ENCODE measurements around the gene SSBP3.

Gene SSBP3

GRCh38 chr1:54350360-54350759 is 55.8 kb downstream of the SSBP3 start:
- TF ChIP-seq CTCF (IDR thresholded peaks at IDR 0.05; ENCODE audit: insufficient read depth, low read length) = no peak
- TF ChIP-seq, protein P1, sequence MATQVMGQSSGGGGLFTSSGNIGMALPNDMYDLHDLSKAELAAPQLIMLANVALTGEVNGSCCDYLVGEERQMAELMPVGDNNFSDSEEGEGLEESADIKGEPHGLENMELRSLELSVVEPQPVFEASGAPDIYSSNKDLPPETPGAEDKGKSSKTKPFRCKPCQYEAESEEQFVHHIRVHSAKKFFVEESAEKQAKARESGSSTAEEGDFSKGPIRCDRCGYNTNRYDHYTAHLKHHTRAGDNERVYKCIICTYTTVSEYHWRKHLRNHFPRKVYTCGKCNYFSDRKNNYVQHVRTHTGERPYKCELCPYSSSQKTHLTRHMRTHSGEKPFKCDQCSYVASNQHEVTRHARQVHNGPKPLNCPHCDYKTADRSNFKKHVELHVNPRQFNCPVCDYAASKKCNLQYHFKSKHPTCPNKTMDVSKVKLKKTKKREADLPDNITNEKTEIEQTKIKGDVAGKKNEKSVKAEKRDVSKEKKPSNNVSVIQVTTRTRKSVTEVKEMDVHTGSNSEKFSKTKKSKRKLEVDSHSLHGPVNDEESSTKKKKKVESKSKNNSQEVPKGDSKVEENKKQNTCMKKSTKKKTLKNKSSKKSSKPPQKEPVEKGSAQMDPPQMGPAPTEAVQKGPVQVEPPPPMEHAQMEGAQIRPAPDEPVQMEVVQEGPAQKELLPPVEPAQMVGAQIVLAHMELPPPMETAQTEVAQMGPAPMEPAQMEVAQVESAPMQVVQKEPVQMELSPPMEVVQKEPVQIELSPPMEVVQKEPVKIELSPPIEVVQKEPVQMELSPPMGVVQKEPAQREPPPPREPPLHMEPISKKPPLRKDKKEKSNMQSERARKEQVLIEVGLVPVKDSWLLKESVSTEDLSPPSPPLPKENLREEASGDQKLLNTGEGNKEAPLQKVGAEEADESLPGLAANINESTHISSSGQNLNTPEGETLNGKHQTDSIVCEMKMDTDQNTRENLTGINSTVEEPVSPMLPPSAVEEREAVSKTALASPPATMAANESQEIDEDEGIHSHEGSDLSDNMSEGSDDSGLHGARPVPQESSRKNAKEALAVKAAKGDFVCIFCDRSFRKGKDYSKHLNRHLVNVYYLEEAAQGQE (IDR thresholded peaks at IDR 0.05; ENCODE audit: insufficient replicate concordance, low read depth) = no peak
- TF ChIP-seq SPI1 (IDR thresholded peaks at IDR 0.05; ENCODE audit: borderline replicate concordance, low read depth) = no peak
- TF ChIP-seq POLR2AphosphoS5 (IDR thresholded peaks at IDR 0.05; ENCODE audit: low read depth) = no peak
- TF ChIP-seq GABPA (IDR thresholded peaks at IDR 0.05; ENCODE audit: low read depth) = no peak
- H3K27me3 ChIP-seq (ENCODE audit: insufficient read depth, poor library complexity, severe bottlenecking) = no peaks in the 10 kb centered on the region
- H3K4me3 ChIP-seq (replicated peaks; ENCODE audit: insufficient read depth, low read length) = no peak overlapping the region
- no peak overlapping the region for H3K27ac ChIP-seq (replicated peaks)
- no peak for DNase-seq (ENCODE audit: low read depth in 1 of 2, low spot score in 1 of 2)

GRCh38 chr1:54348700-54349021 is 57.5 kb downstream of the SSBP3 start:
- no peaks in the 10 kb centered on the region for H3K27me3 ChIP-seq (ENCODE audit: insufficient read depth, poor library complexity, severe bottlenecking)
- TF ChIP-seq CTCF (IDR thresholded peaks at IDR 0.05; ENCODE audit: insufficient read depth, low read length) (no peak), GABPA (IDR thresholded peaks at IDR 0.05; ENCODE audit: low read depth) (no peak), POLR2AphosphoS5 (IDR thresholded peaks at IDR 0.05; ENCODE audit: low read depth) (no peak), SPI1 (IDR thresholded peaks at IDR 0.05; ENCODE audit: borderline replicate concordance, low read depth) (no peak)
- TF ChIP-seq, protein P1 (IDR thresholded peaks at IDR 0.05; ENCODE audit: insufficient replicate concordance, low read depth) = no peak

DNA sequence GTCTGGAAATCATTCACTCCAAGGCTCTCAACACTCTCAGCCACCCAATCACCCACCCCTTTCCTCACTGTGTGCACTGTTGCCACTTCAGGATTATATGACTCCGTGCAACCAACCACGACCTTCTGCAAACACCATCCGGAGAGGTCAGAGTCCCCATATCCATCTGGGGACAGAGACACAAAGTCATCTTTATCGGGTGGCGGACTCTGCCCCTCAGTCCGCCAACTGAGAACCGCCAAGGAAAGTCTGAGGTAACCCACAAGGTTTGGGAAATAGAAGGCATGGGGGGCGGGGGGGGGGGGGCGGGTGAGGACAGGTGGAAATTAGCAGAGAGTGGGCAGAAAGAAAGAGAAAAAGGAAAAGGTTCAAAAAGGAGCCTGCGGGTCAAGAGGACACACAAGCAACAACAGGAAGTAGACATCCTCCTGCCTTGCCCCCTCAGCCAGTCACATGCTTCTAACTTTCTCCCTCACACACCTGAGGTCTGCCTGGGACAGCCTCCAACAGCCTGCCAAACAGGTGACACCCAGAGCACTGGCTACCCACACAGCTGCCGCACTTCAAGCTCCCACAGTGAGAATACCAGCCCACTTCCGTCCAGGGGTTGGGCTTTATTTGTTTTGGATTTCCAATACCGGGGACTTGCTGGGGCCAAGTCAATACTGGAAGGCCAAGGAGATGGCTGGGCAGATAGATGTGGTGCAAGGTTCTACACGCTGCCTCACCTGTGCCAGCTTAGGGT is 58.1 kb downstream of the SSBP3 start:
- Histone ChIP-seq H3K27ac (replicated peaks) (no peak overlapping the region), H3K27me3 (ENCODE audit: insufficient read depth, poor library complexity, severe bottlenecking) (no peaks in the 10 kb centered on the region), H3K4me3 (replicated peaks; ENCODE audit: insufficient read depth, low read length) (no peak overlapping the region)
- no peak for TF ChIP-seq CTCF (IDR thresholded peaks at IDR 0.05; ENCODE audit: insufficient read depth, low read length)
- TF ChIP-seq GABPA (IDR thresholded peaks at IDR 0.05; ENCODE audit: low read depth) = no peak
- TF ChIP-seq, protein P1 (IDR thresholded peaks at IDR 0.05; ENCODE audit: insufficient replicate concordance, low read depth) = no peak
- no peak for TF ChIP-seq POLR2AphosphoS5 (IDR thresholded peaks at IDR 0.05; ENCODE audit: low read depth)
- TF ChIP-seq SPI1 (IDR thresholded peaks at IDR 0.05; ENCODE audit: borderline replicate concordance, low read depth) = no peak
- no peak for DNase-seq (ENCODE audit: low read depth in 1 of 2, low spot score in 1 of 2)

More at GRCh38 chr1:54348700-54349021, 57.5 kb downstream of the SSBP3 start:
- no peak for DNase-seq (ENCODE audit: low read depth in 1 of 2, low spot score in 1 of 2)
- no peak overlapping the region for H3K4me3 ChIP-seq (replicated peaks; ENCODE audit: insufficient read depth, low read length)
- H3K27ac ChIP-seq (replicated peaks) = no peak overlapping the region

Data from HL-60 (cell line).